Measurements from ENCODE around the gene TEX38. TPM values are rescaled to one million over a fixed set of nuclear protein-coding genes. Genes with fewer than 3 reads are reported as not detected.
A peak's percentile ranks its signal among the peaks of the same experiment; 100 is the strongest.

TEX38 gene
- not detected for total RNA-seq

DNA sequence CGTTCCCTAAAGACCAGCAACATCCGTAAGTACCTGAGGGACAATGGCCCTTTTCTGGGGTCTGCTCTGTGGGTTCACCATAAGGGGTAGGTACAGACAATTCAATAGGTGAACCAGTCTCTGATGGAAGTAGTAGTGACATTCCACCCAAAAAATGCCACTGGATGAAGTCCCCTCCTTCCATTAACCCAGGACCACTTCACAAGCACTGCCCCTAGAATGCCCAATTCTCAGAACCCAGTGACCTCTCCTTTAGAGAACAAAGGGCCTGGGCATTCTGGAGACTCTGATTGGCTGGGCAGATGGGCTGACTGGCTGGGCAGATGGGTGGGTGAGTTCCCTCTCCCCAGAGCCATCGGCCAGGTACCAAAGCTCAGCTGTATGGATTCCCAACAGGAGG lies at the start of gene TEX38:
TEX38 (plus strand) TSS at position 301 of the 400 bp plus-strand sequence; CDS start at position 382, 81 bp downstream.
- no peak for DNase-seq
- Histone ChIP-seq H3K9me3 (no peaks in the 10 kb centered on the region), H3K36me3 (peaks cover 0 to 42% (median 0%) of the 10 kb centered on the region in 3 donors), H3K27ac (no peak within 1 kb of the TSS), H3K4me1 (peaks cover 12 to 20% (median 15%) of the 10 kb centered on the region in 3 donors), H3K27me3 (no peaks in the 10 kb centered on the region), H3K4me3 (no peak within 1 kb of the TSS)
- intact Hi-C loops (cut with DNase I) = no loop called here
- WGBS, 2 donors = 86 to 100% methylated on average over 2 of the region's 3 CpGs
- TF ChIP-seq CTCF (IDR thresholded peaks at IDR 0.05) = no peak
- TF ChIP-seq POLR2A (IDR thresholded peaks at IDR 0.05) = no peak

DNA sequence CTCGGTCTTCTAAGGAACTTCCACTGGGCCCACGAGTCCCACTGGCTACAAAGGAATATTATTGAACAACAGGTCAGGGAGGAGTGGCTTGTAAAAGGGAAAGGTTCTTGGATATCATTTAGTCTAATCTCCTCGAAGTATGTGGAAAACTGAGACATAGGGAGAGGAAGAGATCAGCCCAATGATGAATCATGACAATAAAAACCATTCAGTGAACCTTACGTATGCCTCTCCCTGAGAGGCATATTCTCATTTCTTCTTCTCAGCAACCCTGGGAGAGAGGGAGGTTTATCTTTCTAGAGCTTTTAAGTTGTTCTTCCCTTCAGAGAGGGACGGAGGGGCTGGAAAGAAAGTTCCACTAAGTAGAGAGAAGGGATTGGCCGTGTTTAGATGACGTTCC lies 49.7 kb upstream of the TEX38 start:
- peaks cover 5 to 23% (median 5%) of the 10 kb centered on the region in 3 donors for H3K4me1 ChIP-seq
- no peaks in the 10 kb centered on the region for H3K27me3 ChIP-seq
- TF ChIP-seq CTCF (IDR thresholded peaks at IDR 0.05) (no peak), POLR2A (IDR thresholded peaks at IDR 0.05) (no peak)
- intact Hi-C loops (cut with DNase I) = loop anchor here (5.0 kb wide), 1 partner anchor 100 kb away; no protein-coding TSS in a partner anchor
- no peaks in the 10 kb centered on the region for H3K36me3 ChIP-seq
- H3K9me3 ChIP-seq = no peaks in the 10 kb centered on the region
- 72 to 73% methylated on average over 7 of the region's 7 CpGs for WGBS, 2 donors
- peak overlapping the region in 1 of 4 donors; percentile 29 for H3K27ac ChIP-seq
- DNase-seq = no peak
- H3K4me3 ChIP-seq = no peak overlapping the region

- TF ChIP-seq POLR2A (IDR thresholded peaks at IDR 0.05) = no peak
- TF ChIP-seq CTCF (IDR thresholded peaks at IDR 0.05) = peak in 5 of 6 experiments; percentile 42 to 65 (median 44)
- no peak overlapping the region for H3K4me3 ChIP-seq
- H3K27me3 ChIP-seq = no peaks in the 10 kb centered on the region
- H3K9me3 ChIP-seq = no peaks in the 10 kb centered on the region
- no peaks in the 10 kb centered on the region for H3K36me3 ChIP-seq
- WGBS, 2 donors = 50 to 52% methylated on average over 3 of the region's 3 CpGs
- DNase-seq = no peak
- intact Hi-C loops (cut with DNase I) = loop anchor here (5.0 kb wide), 1 partner anchor 100 kb away; no protein-coding TSS in a partner anchor
- peak overlapping the region in 1 of 4 donors; percentile 29 for H3K27ac ChIP-seq
- peaks cover under 1 to 19% (median 1%) of the 10 kb centered on the region in 3 donors for H3K4me1 ChIP-seq
These were observed 49.3 kb upstream of the TEX38 start for GRCh38 chr1:46622344-46622743.

- no peak for DNase-seq
- 43 to 83% methylated on average over 4 of the region's 4 CpGs for WGBS, 2 donors
- TF ChIP-seq CTCF (IDR thresholded peaks at IDR 0.05) (no peak), POLR2A (IDR thresholded peaks at IDR 0.05) (no peak)
- Histone ChIP-seq H3K27me3 (no peaks in the 10 kb centered on the region), H3K27ac (no peak overlapping the region), H3K9me3 (no peaks in the 10 kb centered on the region), H3K4me1 (peaks cover 0 to 17% (median 0%) of the 10 kb centered on the region in 3 donors), H3K4me3 (no peak overlapping the region), H3K36me3 (no peaks in the 10 kb centered on the region)
- intact Hi-C loops (cut with DNase I) = loop anchor here (5.0 kb wide), 1 partner anchor 98 kb away; no protein-coding TSS in a partner anchor
These were observed 47.7 kb upstream of the TEX38 start for GRCh38 chr1:46623743-46624644.

- H3K27me3 ChIP-seq = no peaks in the 10 kb centered on the region
- H3K36me3 ChIP-seq = peaks cover 4 to 55% (median 9%) of the 10 kb centered on the region in 3 donors
- no peaks in the 10 kb centered on the region for H3K4me1 ChIP-seq
- 76 to 79% methylated on average over 2 of the region's 2 CpGs for WGBS, 2 donors
- H3K9me3 ChIP-seq = no peaks in the 10 kb centered on the region
- no peak for TF ChIP-seq POLR2A (IDR thresholded peaks at IDR 0.05)
- TF ChIP-seq CTCF (IDR thresholded peaks at IDR 0.05) = no peak
- intact Hi-C loops (cut with DNase I) = no loop called here
- no peak overlapping the region for H3K4me3 ChIP-seq
- H3K27ac ChIP-seq = no peak overlapping the region
- DNase-seq = no peak
These were observed 40.9 kb upstream of the TEX38 start for GRCh38 chr1:46630719-46631118.
